HG03159 (cell line): ENCODE measurements around the gene SSTR5.
"Not testable (repeated sequence)": the region's sequence is repeated elsewhere in the genome, so short reads cannot be mapped to it uniquely, and the experiment has no call there.

ENCODE experiments used
- ATAC-seq: cut with Tn5 transposase; IDR thresholded peaks from one replicate; pipeline ENCODE4 v1.9.1; 2021; ENCODE audit warnings: mild to moderate bottlenecking, moderate library complexity; ENCODE audit not compliant: unreplicated experiment

Gene SSTR5

GRCh38 chr16:1071561-1072225, 854 bp upstream of the SSTR5 start:
- ATAC-seq, result no peak

- no peak for ATAC-seq
Measured at GRCh38 chr16:1073262-1073558, 663 bp downstream of the SSTR5 start.

GRCh38 chr16:1073566-1074378, 1.2 kb downstream of the SSTR5 start:
- no peak for ATAC-seq

GRCh38 chr16:1074379-1074649, 1.8 kb downstream of the SSTR5 start:
- no peak for ATAC-seq

GRCh38 chr16:1075546-1075945, 3.0 kb downstream of the SSTR5 start:
- ATAC-seq, result no peak

- no peak for ATAC-seq
Measured at GRCh38 chr16:1076801-1077576, 4.4 kb downstream of the SSTR5 start.

- ATAC-seq, result no peak
Measured at GRCh38 chr16:1077877-1078578, 5.5 kb downstream of the SSTR5 start.

GRCh38 chr16:1078579-1079021, 6.1 kb downstream of the SSTR5 start:
- no peak for ATAC-seq

GRCh38 chr16:1079341-1079740, 6.8 kb downstream of the SSTR5 start:
- ATAC-seq, result no peak

GRCh38 chr16:1079786-1080525, 7.4 kb downstream of the SSTR5 start:
- no peak for ATAC-seq

- no peak for ATAC-seq
Measured at GRCh38 chr16:1080801-1081733, 8.5 kb downstream of the SSTR5 start.

GRCh38 chr16:1081734-1082265, 9.3 kb downstream of the SSTR5 start:
- ATAC-seq, result no peak

GRCh38 chr16:1082266-1082951, 9.9 kb downstream of the SSTR5 start:
- no peak for ATAC-seq

- ATAC-seq, result no peak
Measured at GRCh38 chr16:1082952-1083675, 10.6 kb downstream of the SSTR5 start.

GRCh38 chr16:1084971-1085370, 12.4 kb downstream of the SSTR5 start:
- ATAC-seq, result no peak

GRCh38 chr16:1086443-1086842, 13.9 kb downstream of the SSTR5 start:
- not testable (repeated sequence) for ATAC-seq

GRCh38 chr16:1088295-1089170, 16.0 kb downstream of the SSTR5 start:
- no peak for ATAC-seq
